ENCODE measurements around the gene HNF4A.

Gene HNF4A

DNA sequence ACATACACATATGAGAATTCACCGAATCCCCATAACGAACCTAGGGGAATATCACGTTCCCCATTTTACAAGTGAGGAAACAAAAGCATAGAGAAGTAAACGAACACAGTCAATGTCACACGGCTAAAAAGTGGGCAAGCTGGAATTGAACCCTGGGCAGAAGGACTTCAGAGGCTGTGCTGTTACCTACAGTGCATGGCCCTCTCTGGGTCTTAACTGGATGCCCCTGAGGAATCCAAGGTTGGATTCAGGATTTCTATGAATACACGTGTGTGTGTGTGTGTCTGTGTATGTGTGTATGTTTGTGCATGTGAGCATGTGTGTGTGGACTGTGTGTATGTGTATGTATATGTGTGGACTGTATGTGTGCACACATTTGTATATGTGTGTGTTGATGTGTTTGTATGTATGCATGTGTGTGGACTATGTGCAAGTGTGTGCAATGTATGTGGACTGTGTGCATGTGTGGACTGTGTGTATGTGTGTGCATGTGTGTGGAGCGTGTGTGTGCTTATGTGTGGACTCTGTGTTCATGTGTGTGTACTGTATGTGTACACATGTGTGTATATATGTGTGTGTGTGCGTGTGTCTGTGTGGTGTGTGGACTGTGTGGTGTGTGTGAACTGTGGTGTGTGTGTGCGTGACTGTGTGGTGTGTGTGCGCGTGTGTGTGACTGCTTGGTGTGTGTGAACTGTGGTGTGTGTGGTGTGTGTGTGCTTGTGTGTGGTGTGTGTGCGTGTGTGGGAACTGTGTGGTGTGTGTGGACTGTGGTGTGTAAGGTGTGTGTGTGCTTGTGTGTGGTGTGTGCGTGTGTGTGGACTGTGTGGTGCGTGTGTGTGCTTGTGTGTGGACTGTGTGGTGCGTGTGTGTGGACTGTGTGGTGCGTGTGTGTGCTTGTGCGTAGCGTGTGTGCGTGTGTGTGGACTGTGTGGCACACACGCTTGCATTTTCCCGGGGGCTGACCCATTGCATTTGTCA, 49.0 kb downstream of the HNF4A start:
- Histone ChIP-seq H3K4me1 (ENCODE audit: insufficient read depth, low read length) (no peaks in the 10 kb centered on the region), H3K4me3 (ENCODE audit: low read length) (no peak overlapping the region), H3K27ac (ENCODE audit: low read length) (no peak overlapping the region), H3K9ac (ENCODE audit: low read depth, low read length) (no peak overlapping the region), H3K9me3 (ENCODE audit: insufficient read depth, low read depth, low read length) (no peaks in the 10 kb centered on the region), H3K27me3 (ENCODE audit: insufficient read depth, low read length) (no peaks in the 10 kb centered on the region), H3K36me3 (ENCODE audit: insufficient read depth, low read depth, low read length) (no peaks in the 10 kb centered on the region)

DNA sequence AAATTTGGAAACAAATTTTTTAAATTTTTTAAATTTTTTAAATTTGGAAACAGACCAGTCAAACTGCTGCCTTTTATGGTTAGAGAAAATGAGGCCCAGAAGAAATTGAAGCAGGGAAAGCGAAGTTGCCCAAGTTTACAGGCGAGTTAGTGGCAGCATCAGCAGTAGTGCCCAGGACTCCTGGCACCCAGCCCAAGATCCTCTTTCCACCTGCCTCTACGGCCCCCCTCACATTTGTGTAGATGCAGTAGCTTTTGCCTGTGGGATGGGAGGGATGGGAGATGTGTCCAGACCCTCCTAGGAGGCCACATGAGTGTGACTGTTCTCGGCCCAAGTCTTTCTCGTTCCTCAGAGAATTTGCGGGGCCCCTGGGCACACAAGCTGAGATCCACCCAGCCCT, 49.8 kb downstream of the HNF4A start:
- Histone ChIP-seq H3K27me3 (ENCODE audit: insufficient read depth, low read length) (no peaks in the 10 kb centered on the region), H3K27ac (ENCODE audit: low read length) (no peak overlapping the region), H3K4me1 (ENCODE audit: insufficient read depth, low read length) (no peaks in the 10 kb centered on the region), H3K9me3 (ENCODE audit: insufficient read depth, low read depth, low read length) (no peaks in the 10 kb centered on the region), H3K36me3 (ENCODE audit: insufficient read depth, low read depth, low read length) (no peaks in the 10 kb centered on the region), H3K4me3 (ENCODE audit: low read length) (no peak overlapping the region), H3K9ac (ENCODE audit: low read depth, low read length) (no peak overlapping the region)

DNA sequence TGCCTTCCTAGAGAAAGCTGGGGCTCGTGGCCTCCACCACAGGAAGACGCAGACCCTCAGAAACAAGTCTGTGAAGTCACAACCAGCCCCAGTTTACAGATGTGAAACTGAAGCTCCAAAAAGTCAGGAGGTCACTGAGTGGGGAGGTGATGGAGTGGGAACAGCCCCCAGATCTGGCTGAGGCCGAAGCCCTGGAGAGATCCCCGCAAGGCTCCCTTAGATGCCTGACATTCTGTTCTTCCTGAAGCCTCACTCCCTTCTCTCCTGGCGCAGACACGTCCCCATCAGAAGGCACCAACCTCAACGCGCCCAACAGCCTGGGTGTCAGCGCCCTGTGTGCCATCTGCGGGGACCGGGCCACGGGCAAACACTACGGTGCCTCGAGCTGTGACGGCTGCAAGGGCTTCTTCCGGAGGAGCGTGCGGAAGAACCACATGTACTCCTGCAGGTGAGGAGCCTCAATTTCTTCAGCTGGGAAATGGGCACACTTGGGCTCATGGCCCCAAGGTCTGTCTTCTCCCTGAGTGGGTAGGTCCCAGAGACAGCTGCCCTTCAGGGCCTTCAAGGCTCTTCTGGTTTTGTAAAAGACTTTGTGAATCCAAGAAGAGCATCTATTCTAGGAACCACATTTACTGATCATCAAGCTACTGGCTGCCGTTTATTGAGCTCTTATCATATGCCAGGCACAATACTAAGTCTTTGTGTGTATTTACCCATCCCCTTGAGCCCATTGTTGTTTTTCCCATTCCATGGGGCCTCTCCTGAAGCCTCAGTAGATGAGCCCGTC, 50.5 kb downstream of the HNF4A start:
- Histone ChIP-seq H3K36me3 (ENCODE audit: insufficient read depth, low read depth, low read length) (no peaks in the 10 kb centered on the region), H3K4me3 (ENCODE audit: low read length) (no peak overlapping the region), H3K27me3 (ENCODE audit: insufficient read depth, low read length) (no peaks in the 10 kb centered on the region), H3K4me1 (ENCODE audit: insufficient read depth, low read length) (no peaks in the 10 kb centered on the region), H3K9me3 (ENCODE audit: insufficient read depth, low read depth, low read length) (no peaks in the 10 kb centered on the region), H3K27ac (ENCODE audit: low read length) (no peak overlapping the region), H3K9ac (ENCODE audit: low read depth, low read length) (no peak overlapping the region)

DNA sequence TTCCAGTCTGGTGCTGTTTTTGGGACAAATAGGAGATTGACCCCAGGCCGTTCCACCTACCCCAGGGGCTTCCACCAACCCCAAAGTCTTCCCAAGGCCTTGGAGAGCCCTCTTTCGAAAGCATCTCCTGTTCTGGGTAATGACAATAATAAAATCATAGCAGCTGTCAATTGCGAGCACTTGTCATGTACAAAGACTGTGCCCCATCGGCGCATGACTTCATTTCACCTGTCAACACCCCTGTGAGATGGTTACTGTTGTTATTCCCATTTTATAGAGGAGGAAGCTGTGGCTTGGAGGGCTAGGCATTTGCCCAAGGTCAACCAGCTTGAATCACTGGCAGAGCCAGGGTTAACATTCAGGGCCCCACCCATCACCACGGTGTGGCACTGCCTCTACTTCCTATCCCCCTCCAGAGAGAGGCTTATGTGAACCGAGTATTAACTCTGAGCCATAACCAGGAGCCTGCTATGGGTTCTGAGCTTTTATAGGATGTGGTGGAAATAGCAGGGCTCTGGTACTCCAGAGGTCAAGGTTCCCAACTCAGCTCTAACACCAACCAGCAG, 51.2 kb downstream of the HNF4A start:
- no peaks in the 10 kb centered on the region for H3K4me1 ChIP-seq (ENCODE audit: insufficient read depth, low read length)
- H3K36me3 ChIP-seq (ENCODE audit: insufficient read depth, low read depth, low read length) = no peaks in the 10 kb centered on the region
- no peak overlapping the region for H3K4me3 ChIP-seq (ENCODE audit: low read length)
- no peak overlapping the region for H3K27ac ChIP-seq (ENCODE audit: low read length)
- no peaks in the 10 kb centered on the region for H3K27me3 ChIP-seq (ENCODE audit: insufficient read depth, low read length)
- H3K9ac ChIP-seq (ENCODE audit: low read depth, low read length) = no peak overlapping the region
- H3K9me3 ChIP-seq (ENCODE audit: insufficient read depth, low read depth, low read length) = no peaks in the 10 kb centered on the region

DNA sequence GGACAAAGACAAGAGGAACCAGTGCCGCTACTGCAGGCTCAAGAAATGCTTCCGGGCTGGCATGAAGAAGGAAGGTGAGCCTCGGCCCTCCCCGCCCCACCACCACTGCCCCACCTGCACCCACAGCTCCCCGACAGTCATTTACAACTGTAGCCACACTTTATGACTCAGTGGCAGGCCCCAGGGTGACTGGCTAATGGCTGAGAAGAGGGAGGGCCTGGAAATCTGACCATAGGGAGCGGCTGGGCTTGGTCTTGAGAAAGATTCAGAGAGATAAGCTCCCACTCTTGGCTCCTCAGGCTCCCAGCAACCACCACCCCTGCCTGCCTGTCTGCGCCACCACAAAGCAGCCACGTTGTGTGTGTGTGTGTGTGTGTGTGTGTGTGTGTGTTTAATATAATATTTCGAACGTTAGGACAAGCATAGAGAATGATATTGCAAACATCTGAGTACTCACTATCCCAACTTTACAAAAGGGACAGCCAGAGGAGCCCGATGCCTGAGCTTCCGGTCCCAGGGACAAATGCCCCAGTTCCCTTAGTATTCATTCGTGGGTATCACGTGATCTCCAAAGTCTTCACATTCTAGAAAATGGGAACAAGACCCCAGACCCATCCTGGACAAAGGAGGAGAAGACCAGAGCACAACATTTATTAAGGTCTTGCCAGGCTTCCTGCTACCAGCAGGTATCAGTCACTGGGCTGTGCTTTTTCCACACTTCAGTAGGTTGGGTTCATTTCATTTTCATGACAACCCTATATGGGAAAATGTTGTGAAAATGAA, 52.1 kb downstream of the HNF4A start:
- H3K4me3 ChIP-seq (ENCODE audit: low read length) = no peak overlapping the region
- H3K27me3 ChIP-seq (ENCODE audit: insufficient read depth, low read length) = no peaks in the 10 kb centered on the region
- H3K9ac ChIP-seq (ENCODE audit: low read depth, low read length) = no peak overlapping the region
- H3K36me3 ChIP-seq (ENCODE audit: insufficient read depth, low read depth, low read length) = no peaks in the 10 kb centered on the region
- H3K4me1 ChIP-seq (ENCODE audit: insufficient read depth, low read length) = no peaks in the 10 kb centered on the region
- H3K27ac ChIP-seq (ENCODE audit: low read length) = no peak overlapping the region
- H3K9me3 ChIP-seq (ENCODE audit: insufficient read depth, low read depth, low read length) = no peaks in the 10 kb centered on the region

DNA sequence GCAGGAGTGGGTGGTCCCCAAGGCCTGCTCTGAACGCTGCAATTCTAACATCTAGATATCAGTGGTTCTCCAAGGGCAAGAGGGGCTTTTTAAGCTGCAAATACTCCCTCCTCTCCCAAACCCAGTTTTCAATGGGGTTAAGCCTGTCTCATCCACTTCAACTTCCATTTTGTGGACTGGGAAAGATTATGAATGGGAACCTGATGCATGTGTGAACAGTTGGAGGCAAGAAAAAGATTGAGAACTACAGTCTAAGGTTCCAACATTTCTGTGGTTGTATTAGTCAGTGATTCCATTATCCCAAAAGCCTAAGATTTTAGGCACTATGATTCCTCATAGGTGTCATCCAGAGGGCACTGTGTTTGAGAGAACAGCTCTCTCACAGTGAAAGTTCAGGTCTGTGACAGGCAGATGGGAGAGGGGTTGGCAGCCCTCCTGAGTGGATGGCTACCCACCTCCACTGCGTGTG, 53.7 kb downstream of the HNF4A start:
- Histone ChIP-seq H3K36me3 (ENCODE audit: insufficient read depth, low read depth, low read length) (no peaks in the 10 kb centered on the region), H3K27ac (ENCODE audit: low read length) (no peak overlapping the region), H3K9ac (ENCODE audit: low read depth, low read length) (no peak overlapping the region), H3K4me3 (ENCODE audit: low read length) (no peak overlapping the region), H3K27me3 (ENCODE audit: insufficient read depth, low read length) (no peaks in the 10 kb centered on the region), H3K4me1 (ENCODE audit: insufficient read depth, low read length) (no peaks in the 10 kb centered on the region), H3K9me3 (ENCODE audit: insufficient read depth, low read depth, low read length) (no peaks in the 10 kb centered on the region)

DNA sequence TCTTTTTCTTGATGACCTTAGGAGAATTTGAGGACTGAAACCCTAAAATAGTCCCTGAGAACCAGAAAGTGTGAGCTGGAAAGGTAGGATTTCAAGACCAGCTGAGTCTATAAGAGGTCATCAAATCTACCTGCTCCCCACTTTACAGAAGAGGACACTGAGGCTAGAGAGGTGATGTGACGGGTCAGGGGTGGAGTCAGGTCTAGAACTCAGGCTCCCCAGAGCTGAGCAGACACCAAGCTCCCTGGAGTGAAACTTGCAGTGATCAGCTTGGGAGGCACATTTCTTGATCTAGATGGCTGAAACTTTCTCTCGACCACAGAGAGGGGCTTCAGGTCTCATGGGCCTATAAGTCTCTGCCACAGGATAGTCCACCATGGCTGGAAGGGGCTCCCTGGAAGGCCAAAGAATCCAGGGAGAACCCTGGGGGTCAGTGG, 55.1 kb downstream of the HNF4A start:
- no peak overlapping the region for H3K4me3 ChIP-seq (ENCODE audit: low read length)
- H3K4me1 ChIP-seq (ENCODE audit: insufficient read depth, low read length) = no peaks in the 10 kb centered on the region

DNA sequence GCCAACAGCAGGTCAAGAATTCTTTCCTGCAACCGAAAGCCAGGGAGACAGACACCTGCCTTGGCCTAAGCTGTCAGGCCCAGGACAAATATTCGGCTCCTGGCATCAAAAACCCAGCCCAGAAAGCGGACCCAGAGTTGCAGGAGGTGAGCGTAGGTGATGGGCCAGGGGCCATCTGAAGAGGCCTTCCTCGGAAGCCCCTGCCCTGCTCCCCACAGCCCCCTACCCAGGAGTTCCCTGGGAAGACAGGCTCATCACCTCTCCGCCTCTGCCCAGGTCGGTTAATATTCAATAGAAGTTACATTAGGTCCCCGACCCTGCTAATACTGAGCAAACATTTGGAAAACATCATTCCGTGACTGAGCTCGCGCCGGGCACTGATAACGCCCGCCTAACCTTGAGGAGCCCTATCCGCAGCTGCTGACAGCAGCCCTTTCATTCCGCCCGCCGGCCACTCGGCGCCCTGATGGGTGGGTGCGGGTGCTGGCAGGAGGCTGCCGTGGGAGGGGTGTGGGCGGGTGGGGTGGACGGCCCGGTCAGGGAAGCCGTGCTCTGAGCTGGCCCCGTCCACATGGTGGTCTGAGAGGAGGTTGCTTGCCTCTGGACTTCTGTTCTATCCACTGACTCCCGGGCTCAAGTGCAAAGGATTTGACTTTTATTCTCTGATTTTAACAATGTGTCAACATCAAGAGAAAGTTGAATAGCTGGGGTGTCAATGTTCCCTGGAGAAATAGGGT, 55.7 kb downstream of the HNF4A start:
- H3K27ac ChIP-seq (ENCODE audit: low read length) = no peak overlapping the region
- H3K36me3 ChIP-seq (ENCODE audit: insufficient read depth, low read depth, low read length) = no peaks in the 10 kb centered on the region
- no peaks in the 10 kb centered on the region for H3K9me3 ChIP-seq (ENCODE audit: insufficient read depth, low read depth, low read length)
- no peaks in the 10 kb centered on the region for H3K27me3 ChIP-seq (ENCODE audit: insufficient read depth, low read length)
- H3K9ac ChIP-seq (ENCODE audit: low read depth, low read length) = no peak overlapping the region
- no peaks in the 10 kb centered on the region for H3K4me1 ChIP-seq (ENCODE audit: insufficient read depth, low read length)
- no peak overlapping the region for H3K4me3 ChIP-seq (ENCODE audit: low read length)

More for the DNA sequence above, 55.1 kb downstream of the HNF4A start:
- no peak overlapping the region for H3K9ac ChIP-seq (ENCODE audit: low read depth, low read length)
- no peaks in the 10 kb centered on the region for H3K36me3 ChIP-seq (ENCODE audit: insufficient read depth, low read depth, low read length)
- no peaks in the 10 kb centered on the region for H3K27me3 ChIP-seq (ENCODE audit: insufficient read depth, low read length)
- H3K27ac ChIP-seq (ENCODE audit: low read length) = no peak overlapping the region
- H3K9me3 ChIP-seq (ENCODE audit: insufficient read depth, low read depth, low read length) = no peaks in the 10 kb centered on the region

DNA sequence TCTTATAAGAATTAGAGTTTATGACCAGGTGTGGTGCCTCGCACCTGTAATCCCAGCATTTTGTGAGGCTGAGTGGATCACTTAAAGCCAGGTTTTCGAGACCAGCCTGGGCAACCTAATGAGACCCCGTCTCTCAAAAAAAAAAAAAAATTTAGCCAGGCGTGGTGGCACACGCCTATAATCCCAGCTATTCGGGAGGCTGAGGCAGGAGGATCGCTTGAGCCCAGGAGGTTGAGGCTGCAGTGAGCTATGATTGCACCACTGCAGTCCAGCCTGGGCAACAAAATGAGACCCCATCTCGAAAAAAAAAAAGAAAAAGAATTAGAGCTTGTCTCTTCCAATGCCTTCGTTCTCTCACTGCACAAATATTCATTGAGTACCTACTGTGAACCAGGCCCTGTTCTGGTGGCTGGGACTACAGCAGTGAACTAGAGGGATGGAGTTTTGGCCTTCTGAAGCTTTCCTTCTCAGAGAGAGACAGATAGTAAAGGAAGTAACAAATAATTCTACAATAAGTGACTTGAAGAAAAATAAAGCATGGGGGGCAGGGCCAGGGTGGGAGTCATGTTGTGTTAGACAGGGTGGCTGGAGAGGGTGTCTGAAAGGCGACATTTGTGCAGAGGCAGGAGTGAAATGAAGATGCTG, 56.4 kb downstream of the HNF4A start:
- Histone ChIP-seq H3K27ac (ENCODE audit: low read length) (no peak overlapping the region), H3K4me1 (ENCODE audit: insufficient read depth, low read length) (no peaks in the 10 kb centered on the region), H3K9me3 (ENCODE audit: insufficient read depth, low read depth, low read length) (no peaks in the 10 kb centered on the region), H3K9ac (ENCODE audit: low read depth, low read length) (no peak overlapping the region), H3K36me3 (ENCODE audit: insufficient read depth, low read depth, low read length) (no peaks in the 10 kb centered on the region), H3K4me3 (ENCODE audit: low read length) (no peak overlapping the region), H3K27me3 (ENCODE audit: insufficient read depth, low read length) (no peaks in the 10 kb centered on the region; the same call in 1 of the 2 replicates)

DNA sequence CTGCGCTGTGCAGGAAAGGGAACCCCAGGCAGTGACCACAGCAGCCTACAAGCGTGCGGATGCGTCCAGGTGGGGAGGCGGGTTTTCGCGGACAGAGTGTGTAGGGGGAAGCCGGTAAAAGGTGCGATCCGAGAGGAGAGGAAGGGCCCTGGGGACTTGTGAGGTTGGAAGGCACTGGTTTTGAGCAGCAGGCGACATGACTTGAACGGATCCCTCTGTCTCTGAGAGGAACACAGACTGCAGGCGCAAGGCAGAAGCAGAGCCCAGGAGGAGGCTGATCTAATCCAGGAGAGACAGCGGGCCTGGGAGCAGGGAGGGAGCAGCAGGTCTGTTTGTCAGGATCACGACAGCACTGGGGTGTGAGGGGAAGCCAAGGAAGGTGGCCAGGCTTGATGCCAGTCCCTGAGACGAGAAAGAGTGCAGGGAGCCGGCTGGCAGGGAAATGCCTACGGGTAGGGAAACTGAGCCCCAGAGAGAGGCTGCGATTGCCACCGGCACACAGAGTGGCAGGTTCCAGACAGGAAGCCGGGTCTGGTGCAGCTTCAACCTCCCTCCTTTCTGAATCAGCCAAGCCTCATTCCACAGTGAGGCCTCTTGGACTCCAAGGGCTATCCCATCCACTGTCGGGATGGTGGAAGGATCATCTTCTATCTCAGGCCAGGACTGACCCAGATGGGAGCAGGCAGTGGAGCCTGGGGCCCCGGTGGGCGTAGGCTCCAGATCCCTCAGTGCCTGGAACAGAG, 57.1 kb downstream of the HNF4A start:
- Histone ChIP-seq H3K4me1 (ENCODE audit: insufficient read depth, low read length) (no peaks in the 10 kb centered on the region), H3K4me3 (ENCODE audit: low read length) (no peak overlapping the region), H3K27me3 (ENCODE audit: insufficient read depth, low read length) (no peaks in the 10 kb centered on the region; the same call in 1 of the 2 replicates), H3K9me3 (ENCODE audit: insufficient read depth, low read depth, low read length) (no peaks in the 10 kb centered on the region), H3K9ac (ENCODE audit: low read depth, low read length) (no peak overlapping the region), H3K36me3 (ENCODE audit: insufficient read depth, low read depth, low read length) (no peaks in the 10 kb centered on the region), H3K27ac (ENCODE audit: low read length) (no peak overlapping the region)

Data from iPS-20b (cell line).